HG03469 (cell line): ENCODE measurements around the gene SEC11C.
"Not testable (repeated sequence)": the region's sequence is repeated elsewhere in the genome, so short reads cannot be mapped to it uniquely, and the experiment has no call there.

Source experiments
- ATAC-seq: cut with Tn5 transposase; IDR thresholded peaks from one replicate; pipeline ENCODE4 v1.9.1; 2021; ENCODE audit warnings: mild to moderate bottlenecking, moderate library complexity, moderate number of reproducible peaks; ENCODE audit not compliant: unreplicated experiment

Gene SEC11C

GRCh38 chr18:59139615-59140301, at the start of gene SEC11C:
SEC11C (plus strand) TSS chr18:59139884; CDS start chr18:59139949, 65 bp downstream.
- ATAC-seq = peak; percentile 67

GRCh38 chr18:59090966-59091603, 48.6 kb upstream of the SEC11C start:
- ATAC-seq = no peak

GRCh38 chr18:59093668-59094067, 46.0 kb upstream of the SEC11C start:
- no peak for ATAC-seq

- ATAC-seq = no peak
Observed at GRCh38 chr18:59094569-59094968, 45.1 kb upstream of the SEC11C start.

- no peak for ATAC-seq
Observed at GRCh38 chr18:59096098-59096789, 43.4 kb upstream of the SEC11C start.

GRCh38 chr18:59101830-59102414, 37.8 kb upstream of the SEC11C start:
- no peak for ATAC-seq

- ATAC-seq = no peak
Observed at GRCh38 chr18:59109375-59109774, 30.3 kb upstream of the SEC11C start.

GRCh38 chr18:59114160-59114559, 25.5 kb upstream of the SEC11C start:
- ATAC-seq = no peak

GRCh38 chr18:59123588-59124369, 15.9 kb upstream of the SEC11C start:
- ATAC-seq = no peak

GRCh38 chr18:59124370-59124704, 15.3 kb upstream of the SEC11C start:
- ATAC-seq = no peak

GRCh38 chr18:59127047-59127446, 12.6 kb upstream of the SEC11C start:
- ATAC-seq = no peak

- ATAC-seq = no peak
Observed at GRCh38 chr18:59129951-59130703, 9.6 kb upstream of the SEC11C start.

- ATAC-seq = no peak
Observed at GRCh38 chr18:59132810-59133465, 6.7 kb upstream of the SEC11C start.

GRCh38 chr18:59139291-59139614, 431 bp upstream of the SEC11C start:
- peak; percentile 35 for ATAC-seq

GRCh38 chr18:59140302-59140885, 710 bp downstream of the SEC11C start:
- no peak for ATAC-seq

- ATAC-seq = no peak
Observed at GRCh38 chr18:59141294-59142068, 1.8 kb downstream of the SEC11C start.

- ATAC-seq = no peak
Observed at GRCh38 chr18:59142274-59142673, 2.6 kb downstream of the SEC11C start.

- ATAC-seq = not testable (repeated sequence)
Observed at GRCh38 chr18:59142800-59143416, 3.2 kb downstream of the SEC11C start.
